Measurements from ENCODE around the gene MPP2. TPM values are rescaled to one million over a fixed set of nuclear protein-coding genes. Genes with fewer than 3 reads are reported as not detected.

MPP2 gene
- total and polyA plus RNA-seq, 4 donors, result 0.05 to 0.25 (median 0.09) TPM

GRCh38 chr17:43881181-43881580 is 26.2 kb downstream of the MPP2 start:
- no peaks in the 10 kb centered on the region for H3K36me3 ChIP-seq (ENCODE audit: control insufficient read depth in 4 of 4, insufficient read depth in 3 of 4, low read depth in 1 of 4, low read length in 3 of 4)
- H3K9me3 ChIP-seq (ENCODE audit: control insufficient read depth in 4 of 4, low read length in 3 of 4), result no peaks in the 10 kb centered on the region
- no peak overlapping the region for H3K9ac ChIP-seq (ENCODE audit: low read depth in 1 of 2, low read length in 2 of 2)
- H3K4me1 ChIP-seq (ENCODE audit: control insufficient read depth in 4 of 4, insufficient read depth in 4 of 4, low read length in 3 of 4), result no peaks in the 10 kb centered on the region
- H3K4me3 ChIP-seq (ENCODE audit: low read depth in 1 of 3, low read length in 3 of 3), result no peak overlapping the region
- WGBS, result 95% methylated on average over 12 of the region's 12 CpGs
- H3K27me3 ChIP-seq (ENCODE audit: control insufficient read depth in 4 of 4, insufficient read depth in 4 of 4, low read length in 3 of 4), result no peaks in the 10 kb centered on the region
- no peak overlapping the region for H3K27ac ChIP-seq (ENCODE audit: low read depth in 1 of 2, low read length in 2 of 2)
- DNase-seq (ENCODE audit: low spot score), result no peak
- no peak for TF ChIP-seq TAF1 (conservative IDR thresholded peaks at IDR 0.05)
- no peak for TF ChIP-seq GABPA (IDR thresholded peaks at IDR 0.05 in 1 of 2, conservative IDR thresholded peaks at IDR 0.05 in 1 of 2)
- no peak for TF ChIP-seq ATF3 (IDR thresholded peaks at IDR 0.05)
- no peak for TF ChIP-seq NR2F2 (IDR thresholded peaks at IDR 0.05)
- no peak for TF ChIP-seq MAX (IDR thresholded peaks at IDR 0.05)

GRCh38 chr17:43880420-43880991 is 26.8 kb downstream of the MPP2 start:
- no peaks in the 10 kb centered on the region for H3K27me3 ChIP-seq (ENCODE audit: control insufficient read depth in 4 of 4, insufficient read depth in 4 of 4, low read length in 3 of 4)
- no peaks in the 10 kb centered on the region for H3K36me3 ChIP-seq (ENCODE audit: control insufficient read depth in 4 of 4, insufficient read depth in 3 of 4, low read depth in 1 of 4, low read length in 3 of 4)
- WGBS, result 75% methylated on average over 20 of the region's 20 CpGs
- TF ChIP-seq JUND (IDR thresholded peaks at IDR 0.05) (no peak), CTCF (IDR thresholded peaks at IDR 0.05; ENCODE audit: low read depth, low read length, missing input control) (peak; percentile 63), RAD21 (IDR thresholded peaks at IDR 0.05) (peak in 1 of 2 donors; percentile 57)
- no peaks in the 10 kb centered on the region for H3K4me1 ChIP-seq (ENCODE audit: control insufficient read depth in 4 of 4, insufficient read depth in 4 of 4, low read length in 3 of 4)
- H3K27ac ChIP-seq (ENCODE audit: low read depth in 1 of 2, low read length in 2 of 2), result no peak overlapping the region
- peak; percentile 44 for DNase-seq (ENCODE audit: low spot score)
- no peak overlapping the region for H3K9ac ChIP-seq (ENCODE audit: low read depth in 1 of 2, low read length in 2 of 2)
- no peak overlapping the region for H3K4me3 ChIP-seq (ENCODE audit: low read depth in 1 of 3, low read length in 3 of 3)
- no peaks in the 10 kb centered on the region for H3K9me3 ChIP-seq (ENCODE audit: control insufficient read depth in 4 of 4, low read length in 3 of 4)

- no peaks in the 10 kb centered on the region for H3K9me3 ChIP-seq (ENCODE audit: control insufficient read depth in 4 of 4, low read length in 3 of 4)
- no peak overlapping the region for H3K9ac ChIP-seq (ENCODE audit: low read depth in 1 of 2, low read length in 2 of 2)
- DNase-seq (ENCODE audit: low spot score), result no peak
- H3K4me3 ChIP-seq (ENCODE audit: low read depth in 1 of 3, low read length in 3 of 3), result no peak overlapping the region
- H3K4me1 ChIP-seq (ENCODE audit: control insufficient read depth in 4 of 4, insufficient read depth in 4 of 4, low read length in 3 of 4), result no peaks in the 10 kb centered on the region
- no peak overlapping the region for H3K27ac ChIP-seq (ENCODE audit: low read depth in 1 of 2, low read length in 2 of 2)
- WGBS, result 83% methylated on average over 20 of the region's 20 CpGs
- H3K27me3 ChIP-seq (ENCODE audit: control insufficient read depth in 4 of 4, insufficient read depth in 4 of 4, low read length in 3 of 4), result no peaks in the 10 kb centered on the region
- no peaks in the 10 kb centered on the region for H3K36me3 ChIP-seq (ENCODE audit: control insufficient read depth in 4 of 4, insufficient read depth in 3 of 4, low read depth in 1 of 4, low read length in 3 of 4)
- TF ChIP-seq FOXA2 (IDR thresholded peaks at IDR 0.05) (no peak), YY1 (IDR thresholded peaks at IDR 0.05) (no peak), EGR1 (IDR thresholded peaks at IDR 0.05; ENCODE audit: low read depth in 2 of 2) (no peak), SP1 (IDR thresholded peaks at IDR 0.05) (no peak), ZBTB33 (IDR thresholded peaks at IDR 0.05) (no peak), JUND (IDR thresholded peaks at IDR 0.05) (no peak), GABPA (IDR thresholded peaks at IDR 0.05 in 1 of 2, conservative IDR thresholded peaks at IDR 0.05 in 1 of 2) (no peak), HNF4G (IDR thresholded peaks at IDR 0.05) (no peak), REST (IDR thresholded peaks at IDR 0.05) (no peak), HNF4A (conservative IDR thresholded peaks at IDR 0.05) (no peak), FOXA1 (IDR thresholded peaks at IDR 0.05) (no peak), NR2F2 (IDR thresholded peaks at IDR 0.05) (no peak), ATF3 (IDR thresholded peaks at IDR 0.05) (no peak), RXRA (IDR thresholded peaks at IDR 0.05) (no peak), RAD21 (IDR thresholded peaks at IDR 0.05) (no peak), MAX (IDR thresholded peaks at IDR 0.05) (no peak), TAF1 (conservative IDR thresholded peaks at IDR 0.05) (no peak)
These were observed 27.5 kb downstream of the MPP2 start for GRCh38 chr17:43879723-43880419.

Data from liver (tissue), 9 donors.